CD14-positive monocyte (primary cell): ENCODE results near the gene ATG7. TPM values are rescaled to one million over a fixed set of nuclear protein-coding genes. Genes with fewer than 3 reads are reported as not detected.
"Not testable (repeated sequence)": the region's sequence is repeated elsewhere in the genome, so short reads cannot be mapped to it uniquely, and the experiment has no call there.

ENCODE experiments used
- DNase-seq, 3 donors: peaks; one replicate each; pipeline ENCODE4 v3.0.0-alpha.2; 2011 to 2022
- H2AFZ ChIP-seq: 2 replicates; pipeline ENCODE4 v1.6.0; 2012; ENCODE audit warnings: mild to moderate bottlenecking, low read depth, low read length, inconsistent platforms; ENCODE audit not compliant: insufficient read depth, poor library complexity, severe bottlenecking
- H3K27ac ChIP-seq, 2 donors: 1 replicate in 1 of 2; 2 replicates in 1 of 2; pipeline ENCODE4 v1.5.1; 2012 to 2013; ENCODE audit warnings: low read length in 2 of 2, control low read depth in 1 of 2, inconsistent platforms in 1 of 2, low read depth in 1 of 2, mild to moderate bottlenecking in 1 of 2
- H3K27me3 ChIP-seq, 2 donors: one replicate each; pipeline versions ENCODE4 v1.6.0 to v1.6.1; 2011 to 2013; ENCODE audit warnings: low read length in 2 of 2; ENCODE audit not compliant: control insufficient read depth in 2 of 2, insufficient read depth in 2 of 2
- H3K36me3 ChIP-seq, 2 donors: replicated peaks in 1 of 2; 1 replicate in 1 of 2; 2 replicates in 1 of 2; pipeline versions ENCODE4 v1.5.1 to v1.6.1; 2012 to 2013; ENCODE audit warnings: low read length in 2 of 2, control low read depth in 1 of 2, inconsistent platforms in 1 of 2, mild to moderate bottlenecking in 1 of 2; ENCODE audit not compliant: insufficient read depth in 2 of 2, control insufficient read depth in 1 of 2
- H3K4me1 ChIP-seq, 2 donors: 1 replicate in 1 of 2; 2 replicates in 1 of 2; pipeline versions ENCODE4 v1.5.1 to v1.6.1; 2012 to 2013; ENCODE audit warnings: low read length in 2 of 2, control low read depth in 1 of 2, inconsistent platforms in 1 of 2, mild to moderate bottlenecking in 1 of 2, moderate library complexity in 1 of 2; ENCODE audit not compliant: insufficient read depth in 2 of 2, control insufficient read depth in 1 of 2
- H3K4me2 ChIP-seq: replicated peaks from 2 replicates; pipeline ENCODE3; 2012; ENCODE audit warnings: low read length, moderate library complexity, mild to moderate bottlenecking; ENCODE audit not compliant: poor library complexity, severe bottlenecking; ENCODE audit errors: extremely low read depth
- H3K4me3 ChIP-seq, 3 experiments: fragments of 200-600 bp in 1 of 3; sonication (generic) in 1 of 3; replicated peaks in 1 of 3; 1 replicate in 2 of 3; 2 replicates in 1 of 3; pipeline ENCODE4 v1.5.1; 2011 to 2013; ENCODE audit warnings: low read length in 3 of 3, mild to moderate bottlenecking in 3 of 3, control low read depth in 2 of 3, low read depth in 2 of 3, inconsistent platforms in 1 of 3, moderate library complexity in 1 of 3
- H3K79me2 ChIP-seq: 2 replicates; pipeline ENCODE4 v1.6.0; 2012; ENCODE audit warnings: mild to moderate bottlenecking, control low read depth, inconsistent platforms, low read length, moderate library complexity; ENCODE audit not compliant: insufficient read depth
- H3K9ac ChIP-seq: 2 replicates; pipeline ENCODE4 v1.6.0; 2017; ENCODE audit warnings: low read length, mild to moderate bottlenecking; ENCODE audit not compliant: insufficient read depth, poor library complexity, severe bottlenecking
- H3K9me3 ChIP-seq, 2 donors: replicated peaks in 1 of 2; 1 replicate in 1 of 2; 2 replicates in 1 of 2; pipeline versions ENCODE4 v1.5.1 to v1.6.1; 2012 to 2013; ENCODE audit warnings: low read length in 2 of 2, control low read depth in 1 of 2; ENCODE audit not compliant: control insufficient read depth in 1 of 2, insufficient read depth in 1 of 2
- H4K20me1 ChIP-seq: 2 replicates; pipeline ENCODE4 v1.6.0; 2012; ENCODE audit warnings: mild to moderate bottlenecking, low read length, control low read depth, moderate library complexity; ENCODE audit not compliant: insufficient read depth
- H3K27ac Mint-ChIP-seq, 7 donors: one replicate each; pipeline ENCODE4 v1.8.0; 2020; ENCODE audit warnings: mild to moderate bottlenecking in 7 of 7, mixed read lengths in 7 of 7, moderate library complexity in 6 of 7, inconsistent platforms in 2 of 7
- H3K27me3 Mint-ChIP-seq, 3 donors: one replicate each; pipeline ENCODE4 v1.8.0; 2021 to 2022; ENCODE audit warnings: low read depth in 3 of 3, mild to moderate bottlenecking in 3 of 3, mixed read lengths in 3 of 3, moderate library complexity in 3 of 3, inconsistent platforms in 1 of 3
- H3K36me3 Mint-ChIP-seq, 2 donors: one replicate each; pipeline ENCODE4 v1.8.0; 2020; ENCODE audit warnings: mixed read lengths in 2 of 2, inconsistent platforms in 1 of 2, mild to moderate bottlenecking in 1 of 2
- H3K4me1 Mint-ChIP-seq: one replicate; pipeline ENCODE4 v1.8.0; 2020; ENCODE audit warnings: mild to moderate bottlenecking, mixed read lengths
- H3K4me3 Mint-ChIP-seq, 2 donors: one replicate each; pipeline ENCODE4 v1.8.0; 2020; ENCODE audit warnings: mild to moderate bottlenecking in 2 of 2, mixed read lengths in 2 of 2, moderate library complexity in 1 of 2
- H3K9me3 Mint-ChIP-seq, 7 donors: one replicate each; pipeline ENCODE4 v1.8.0; 2020 to 2022; ENCODE audit warnings: mixed read lengths in 7 of 7, mild to moderate bottlenecking in 6 of 7, moderate library complexity in 6 of 7, inconsistent platforms in 2 of 7
- CTCF ChIP-seq: fragments of 200-600 bp; IDR thresholded peaks from one replicate; pipeline ENCODE4 v1.8.0; 2022; ENCODE audit warnings: antibody characterized with exemption, mild to moderate bottlenecking
- WGBS: methylation state at CpG from one replicate; pipeline ENCODE4 v1.1.5; 2013; ENCODE audit warnings: missing lambda C conversion rate; ENCODE audit not compliant: insufficient coverage; 5-methylcytosine and 5-hydroxymethylcytosine counted together
- intact Hi-C, 2 donors: fragments of 100-400 bp; cut with micrococcal nuclease; formaldehyde crosslinking; loops; one replicate each; pipeline versions ENCODE4 v1.15.0 to v1.15.1; 2023
- polyA plus RNA-seq, 3 donors: library from polyadenylated mRNA; depleted of rRNA in 1 of 3; unstranded in 2 of 3; stranded (reverse) in 1 of 3; fragments of 300-500 nt in 2 of 3; fragments of >200 nt in 1 of 3; fragmentation: Illumina TruSeq in 2 of 3; gene quantifications; 1 replicate in 2 of 3; 2 replicates in 1 of 3; pipeline ENCODE4 v1.2.3, GENCODE V29; 2012 to 2021

The ATG7 gene
- polyA plus RNA-seq, 3 donors: 57.4 to 101 (median 89.7) TPM

- H3K4me1 ChIP-seq: no peaks in the 10 kb centered on the region
- H3K27ac ChIP-seq: peak overlapping the region in 1 of 2 donors; percentile 8
- H3K9me3 ChIP-seq: no peaks in the 10 kb centered on the region
- H3K4me1 Mint-ChIP-seq: peaks cover 14% of the 10 kb centered on the region
- no peaks in the 10 kb centered on the region for H3K27me3 Mint-ChIP-seq
- no peak overlapping the region for H3K4me3 Mint-ChIP-seq
- H3K36me3 Mint-ChIP-seq: peaks cover 41 to 57% of the 10 kb centered on the region in 2 donors
- H3K79me2 ChIP-seq: peaks cover 3% of the 10 kb centered on the region
- no peak overlapping the region for H2AFZ ChIP-seq
- peaks cover 0 to 11% (median 4%) of the 10 kb centered on the region in 7 donors for H3K9me3 Mint-ChIP-seq
- peaks cover 66% of the 10 kb centered on the region for H4K20me1 ChIP-seq
- peak overlapping the region in 1 of 7 donors; percentile 1 for H3K27ac Mint-ChIP-seq
- 91% methylated on average over 4 of the region's 5 CpGs for WGBS
- peaks cover 6 to 48% of the 10 kb centered on the region in 2 donors for H3K36me3 ChIP-seq
- no peaks in the 10 kb centered on the region for H3K27me3 ChIP-seq
- DNase-seq: no peak
- H3K9ac ChIP-seq: no peak overlapping the region
- no peak overlapping the region for H3K4me3 ChIP-seq
- TF ChIP-seq CTCF: no peak
- intact Hi-C loops: no loop called here
- no peak overlapping the region for H3K4me2 ChIP-seq
Measured at GRCh38 chr3:11510356-11510755, 238.2 kb downstream of the ATG7 start.

GRCh38 chr3:11511606-11512005 lies 239.4 kb downstream of the ATG7 start:
- peaks cover 0 to 11% (median 4%) of the 10 kb centered on the region in 7 donors for H3K9me3 Mint-ChIP-seq
- H3K4me3 Mint-ChIP-seq, H3K27ac Mint-ChIP-seq, H3K4me1 ChIP-seq, H3K27me3 Mint-ChIP-seq, H3K9ac ChIP-seq, H3K27ac ChIP-seq, H2AFZ ChIP-seq, H3K79me2 ChIP-seq, intact Hi-C loops, H3K4me2 ChIP-seq, H3K9me3 ChIP-seq, H3K27me3 ChIP-seq, DNase-seq, H3K4me3 ChIP-seq: not testable (repeated sequence)
- peaks cover 47 to 60% of the 10 kb centered on the region in 2 donors for H3K36me3 Mint-ChIP-seq
- WGBS: over 99% methylated on average over 14 of the region's 20 CpGs
- peaks cover 6 to 41% of the 10 kb centered on the region in 2 donors for H3K36me3 ChIP-seq
- H4K20me1 ChIP-seq: peaks cover 67% of the 10 kb centered on the region
- H3K4me1 Mint-ChIP-seq: peaks cover 14% of the 10 kb centered on the region

- H3K4me1 ChIP-seq, H3K79me2 ChIP-seq, H2AFZ ChIP-seq, H3K9ac ChIP-seq, H3K4me2 ChIP-seq, H3K27ac ChIP-seq, H3K9me3 Mint-ChIP-seq, H3K4me3 Mint-ChIP-seq, H3K27me3 ChIP-seq, H3K4me3 ChIP-seq, intact Hi-C loops, DNase-seq, H3K27me3 Mint-ChIP-seq, H3K27ac Mint-ChIP-seq, H3K9me3 ChIP-seq: not testable (repeated sequence)
- 95% methylated on average over 18 of the region's 27 CpGs for WGBS
- peaks cover 13% of the 10 kb centered on the region for H3K4me1 Mint-ChIP-seq
- H3K36me3 ChIP-seq: peaks cover 6 to 33% of the 10 kb centered on the region in 2 donors
- H3K36me3 Mint-ChIP-seq: peaks cover 45 to 63% of the 10 kb centered on the region in 2 donors
- H4K20me1 ChIP-seq: peaks cover 73% of the 10 kb centered on the region
Measured at GRCh38 chr3:11513125-11513816, 241.1 kb downstream of the ATG7 start.
